H9 (cell line): ENCODE measurements around the gene GAMT. TPM values are rescaled to one million over a fixed set of nuclear protein-coding genes. Genes with fewer than 3 reads are reported as not detected.

Experiments used
- DNase-seq: peaks from one replicate; pipeline ENCODE4 v3.0.0-alpha.2; 2017
- H2AFZ ChIP-seq: one replicate; pipeline ENCODE4 v1.6.1; 2013; ENCODE audit warnings: mild to moderate bottlenecking, low read length, control low read depth, moderate library complexity
- H2AK5ac ChIP-seq: 2 replicates; pipeline ENCODE4 v1.6.1; 2013; ENCODE audit warnings: low read length, control low read depth, mixed read lengths; ENCODE audit not compliant: insufficient read length
- H2BK120ac ChIP-seq: one replicate; pipeline ENCODE4 v1.6.1; 2013; ENCODE audit warnings: low read depth, mild to moderate bottlenecking, low read length, control low read depth, inconsistent platforms; ENCODE audit not compliant: poor library complexity, severe bottlenecking
- H2BK12ac ChIP-seq: 2 replicates; pipeline ENCODE4 v1.6.1; 2013; ENCODE audit warnings: low read length, control low read depth, mixed read lengths, low read depth; ENCODE audit not compliant: insufficient read length
- H2BK15ac ChIP-seq: 2 replicates; pipeline ENCODE4 v1.6.1; 2013; ENCODE audit warnings: low read depth, low read length, control low read depth
- H2BK20ac ChIP-seq: one replicate; pipeline ENCODE4 v1.6.1; 2013; ENCODE audit warnings: low read depth, mild to moderate bottlenecking, low read length, control low read depth, inconsistent platforms; ENCODE audit not compliant: poor library complexity, severe bottlenecking
- H2BK5ac ChIP-seq: 2 replicates; pipeline ENCODE4 v1.6.1; 2013; ENCODE audit warnings: low read length, control low read depth, mixed read lengths; ENCODE audit not compliant: insufficient read length
- H3K14ac ChIP-seq: 2 replicates; pipeline ENCODE4 v1.6.1; 2013; ENCODE audit warnings: low read length, control low read depth; ENCODE audit not compliant: insufficient read depth
- H3K18ac ChIP-seq: 2 replicates; pipeline ENCODE4 v1.6.1; 2013; ENCODE audit warnings: low read depth, mild to moderate bottlenecking, mixed read lengths, low read length, control low read depth; ENCODE audit not compliant: insufficient read length
- H3K23ac ChIP-seq: 2 replicates; pipeline ENCODE4 v1.6.1; 2013; ENCODE audit warnings: low read length, control low read depth, mixed read lengths, low read depth; ENCODE audit not compliant: insufficient read length
- H3K23me2 ChIP-seq: 2 replicates; pipeline ENCODE4 v1.6.1; 2013; ENCODE audit warnings: low read depth, mild to moderate bottlenecking, mixed read lengths, low read length, control low read depth; ENCODE audit not compliant: insufficient read length, poor library complexity, severe bottlenecking
- H3K27ac ChIP-seq: 2 replicates; pipeline ENCODE4 v1.5.1; 2013; ENCODE audit warnings: low read length, control low read depth, mixed read lengths, low read depth; ENCODE audit not compliant: insufficient read length
- H3K27me3 ChIP-seq: 2 replicates; pipeline ENCODE4 v1.6.1; 2013; ENCODE audit warnings: low read length, control low read depth, inconsistent platforms; ENCODE audit not compliant: insufficient read depth
- H3K4ac ChIP-seq: 2 replicates; pipeline ENCODE4 v1.6.1; 2013; ENCODE audit warnings: low read depth, mild to moderate bottlenecking, control low read depth, inconsistent platforms, low read length, moderate library complexity
- H3K4me1 ChIP-seq: 2 replicates; pipeline ENCODE4 v1.6.1; 2013; ENCODE audit warnings: low read length, control low read depth, inconsistent platforms; ENCODE audit not compliant: insufficient read depth
- H3K4me2 ChIP-seq: 2 replicates; pipeline ENCODE4 v1.6.1; 2013; ENCODE audit warnings: low read length, control low read depth, mixed read lengths; ENCODE audit not compliant: insufficient read length, insufficient read depth
- H3K56ac ChIP-seq: 2 replicates; pipeline ENCODE4 v1.6.1; 2013; ENCODE audit warnings: low read depth, mild to moderate bottlenecking, mixed read lengths, low read length, control low read depth; ENCODE audit not compliant: insufficient read length
- H3K79me1 ChIP-seq: 2 replicates; pipeline ENCODE4 v1.6.1; 2013; ENCODE audit warnings: low read depth, mild to moderate bottlenecking, moderate library complexity, low read length, control low read depth, inconsistent platforms; ENCODE audit not compliant: insufficient read depth, poor library complexity, severe bottlenecking
- H3K79me2 ChIP-seq: 2 replicates; pipeline ENCODE4 v1.6.1; 2013; ENCODE audit warnings: low read length, control low read depth, inconsistent platforms; ENCODE audit not compliant: insufficient read depth
- H3K9ac ChIP-seq: 2 replicates; pipeline ENCODE4 v1.6.1; 2013; ENCODE audit warnings: low read length, control low read depth, mixed read lengths; ENCODE audit not compliant: insufficient read length; ENCODE audit errors: extremely low read depth
- H3K9me3 ChIP-seq: one replicate; pipeline ENCODE4 v1.6.1; 2013; ENCODE audit warnings: low read depth, low read length, inconsistent platforms; ENCODE audit not compliant: control insufficient read depth
- H3T11ph ChIP-seq: one replicate; pipeline ENCODE4 v1.6.1; 2013; ENCODE audit warnings: mild to moderate bottlenecking, low read length, control low read depth, inconsistent platforms
- H4K20me1 ChIP-seq: one replicate; pipeline ENCODE4 v1.6.1; 2013; ENCODE audit not compliant: control insufficient read depth, insufficient read length, insufficient read depth
- H4K5ac ChIP-seq: 2 replicates; pipeline ENCODE4 v1.6.1; 2013; ENCODE audit warnings: low read depth, mild to moderate bottlenecking, mixed read lengths, low read length, control low read depth; ENCODE audit not compliant: insufficient read length
- H4K8ac ChIP-seq: replicated peaks from 2 replicates; pipeline ENCODE4 v1.6.1; 2013; ENCODE audit warnings: low read length, control low read depth, mixed read lengths, low read depth; ENCODE audit not compliant: insufficient read length
- H4K91ac ChIP-seq: 2 replicates; pipeline ENCODE4 v1.6.1; 2013; ENCODE audit warnings: low read depth, mild to moderate bottlenecking, moderate library complexity, mixed read lengths, low read length, control low read depth; ENCODE audit not compliant: insufficient read length
- H3K27ac Mint-ChIP-seq, 3 experiments: 2 replicates in 2 of 3; 3 replicates in 1 of 3; pipeline ENCODE4 v1.8.0; 2020 to 2021; ENCODE audit warnings: mixed read lengths in 3 of 3, mild to moderate bottlenecking in 1 of 3, moderate library complexity in 1 of 3
- H3K27me3 Mint-ChIP-seq: 2 replicates; pipeline ENCODE4 v1.8.0; 2021; ENCODE audit warnings: low read depth, mild to moderate bottlenecking, moderate library complexity, mixed read lengths
- H3K36me3 Mint-ChIP-seq, 3 experiments: 2 replicates in 2 of 3; 3 replicates in 1 of 3; pipeline ENCODE4 v1.8.0; 2020 to 2021; ENCODE audit warnings: low read depth in 3 of 3, mixed read lengths in 3 of 3; ENCODE audit not compliant: insufficient read depth in 1 of 3
- H3K4me1 Mint-ChIP-seq, 2 experiments: 2 replicates each; pipeline ENCODE4 v1.8.0; 2020; ENCODE audit warnings: mixed read lengths in 2 of 2
- H3K4me3 Mint-ChIP-seq, 2 experiments: 2 replicates in 1 of 2; 3 replicates in 1 of 2; pipeline ENCODE4 v1.8.0; 2020 to 2021; ENCODE audit warnings: mild to moderate bottlenecking in 2 of 2, mixed read lengths in 2 of 2, moderate library complexity in 1 of 2
- H3K9me3 Mint-ChIP-seq, 2 experiments: 2 replicates in 1 of 2; 3 replicates in 1 of 2; pipeline ENCODE4 v1.8.0; 2020; ENCODE audit warnings: mild to moderate bottlenecking in 2 of 2, mixed read lengths in 2 of 2, moderate library complexity in 1 of 2
- WGBS: extraction: QIAGEN DNeasy Blood & Tissue Kit; methylation state at CpG from one replicate; pipeline ENCODE4 v1.1.7; 2013; ENCODE audit warnings: missing lambda C conversion rate, low lambda C conversion rate, mixed read lengths; ENCODE audit not compliant: insufficient read length; ENCODE audit errors: extremely low coverage; 5-methylcytosine and 5-hydroxymethylcytosine counted together
- total RNA-seq: library from RNA; stranded (reverse); gene quantifications from 2 replicates; pipeline ENCODE4 v1.2.1, GENCODE V29; 2021
- TF ChIP-seq, protein P1 (sequence below): fragments of 200-600 bp; sonication (generic); conservative IDR thresholded peaks from 3 replicates; pipeline ENCODE4 v1.8.0; 2021; ENCODE audit warnings: antibody characterized with exemption, mild to moderate bottlenecking

The GAMT gene
- total RNA-seq, 1 experiment from 2014 or later: 26.6 TPM

DNA sequence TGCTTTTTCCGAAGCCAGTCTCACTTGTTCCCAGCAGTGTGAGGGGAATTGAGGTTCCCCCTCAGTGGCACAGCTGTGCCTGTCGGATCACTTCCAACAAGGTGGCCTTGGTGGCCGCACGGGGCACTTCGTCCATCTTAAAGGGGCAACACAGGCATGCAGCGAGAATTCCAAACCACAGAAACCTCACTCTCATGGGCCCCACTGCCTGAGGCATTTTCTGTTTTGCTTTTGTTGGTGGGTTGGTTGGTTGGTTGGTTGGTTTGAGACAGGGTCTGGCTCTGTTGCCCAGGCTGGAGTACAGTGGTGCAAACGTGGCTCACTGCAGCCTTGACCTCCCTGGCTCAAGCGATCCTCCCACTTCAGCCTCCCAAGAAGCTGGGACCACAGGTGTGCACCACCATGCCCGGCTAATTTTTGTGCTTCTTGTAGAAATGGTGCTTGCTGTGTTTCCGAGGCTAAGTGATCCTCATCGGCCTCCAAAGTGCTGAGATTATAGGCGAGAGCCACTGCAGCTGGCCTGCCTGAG, 21.3 kb downstream of the GAMT start:
- H2AFZ ChIP-seq: no peak overlapping the region
- H3K18ac ChIP-seq: no peak overlapping the region
- H3K56ac ChIP-seq: no peak overlapping the region
- H4K91ac ChIP-seq: no peak overlapping the region
- no peak overlapping the region for H4K5ac ChIP-seq
- peaks cover 3% of the 10 kb centered on the region for H3K27me3 Mint-ChIP-seq
- H4K20me1 ChIP-seq: no peaks in the 10 kb centered on the region
- H2BK120ac ChIP-seq: no peak overlapping the region
- H3K4me3 Mint-ChIP-seq: no peak overlapping the region; a peak in 1 of 5 replicates
- H3K27ac ChIP-seq: no peak overlapping the region
- no peaks in the 10 kb centered on the region for H3K4me1 ChIP-seq
- H3K23ac ChIP-seq: no peak overlapping the region
- H3K4me1 Mint-ChIP-seq: peaks cover 13 to 20% of the 10 kb centered on the region in 2 experiments
- H3K27ac Mint-ChIP-seq: no peak overlapping the region
- H3K4ac ChIP-seq: no peak overlapping the region
- no peak overlapping the region for H2BK12ac ChIP-seq
- peaks cover 6% of the 10 kb centered on the region for H3K23me2 ChIP-seq
- peaks cover 3% of the 10 kb centered on the region; the same call in 1 of the 2 replicates for H3K79me2 ChIP-seq
- peaks cover 2% of the 10 kb centered on the region for H3K79me1 ChIP-seq
- H2BK5ac ChIP-seq: no peak overlapping the region
- H3K9ac ChIP-seq: no peak overlapping the region
- H4K8ac ChIP-seq: no peak overlapping the region
- no peak overlapping the region for H2BK15ac ChIP-seq
- no CpG with 5 or more reads among the region's 12 CpGs for WGBS
- DNase-seq: no peak
- H3T11ph ChIP-seq: no peak overlapping the region
- peaks cover 10 to 20% (median 11%) of the 10 kb centered on the region in 3 experiments for H3K36me3 Mint-ChIP-seq
- no peak overlapping the region for H2BK20ac ChIP-seq
- H3K9me3 ChIP-seq: no peaks in the 10 kb centered on the region
- no peak overlapping the region; the same call in 1 of the 2 replicates for H3K14ac ChIP-seq
- H3K27me3 ChIP-seq: no peaks in the 10 kb centered on the region
- no peak overlapping the region for H2AK5ac ChIP-seq
- H3K9me3 Mint-ChIP-seq: peaks cover 3 to 5% of the 10 kb centered on the region in 2 experiments; a peak in 2 of 5 replicates
- TF ChIP-seq, protein P1, sequence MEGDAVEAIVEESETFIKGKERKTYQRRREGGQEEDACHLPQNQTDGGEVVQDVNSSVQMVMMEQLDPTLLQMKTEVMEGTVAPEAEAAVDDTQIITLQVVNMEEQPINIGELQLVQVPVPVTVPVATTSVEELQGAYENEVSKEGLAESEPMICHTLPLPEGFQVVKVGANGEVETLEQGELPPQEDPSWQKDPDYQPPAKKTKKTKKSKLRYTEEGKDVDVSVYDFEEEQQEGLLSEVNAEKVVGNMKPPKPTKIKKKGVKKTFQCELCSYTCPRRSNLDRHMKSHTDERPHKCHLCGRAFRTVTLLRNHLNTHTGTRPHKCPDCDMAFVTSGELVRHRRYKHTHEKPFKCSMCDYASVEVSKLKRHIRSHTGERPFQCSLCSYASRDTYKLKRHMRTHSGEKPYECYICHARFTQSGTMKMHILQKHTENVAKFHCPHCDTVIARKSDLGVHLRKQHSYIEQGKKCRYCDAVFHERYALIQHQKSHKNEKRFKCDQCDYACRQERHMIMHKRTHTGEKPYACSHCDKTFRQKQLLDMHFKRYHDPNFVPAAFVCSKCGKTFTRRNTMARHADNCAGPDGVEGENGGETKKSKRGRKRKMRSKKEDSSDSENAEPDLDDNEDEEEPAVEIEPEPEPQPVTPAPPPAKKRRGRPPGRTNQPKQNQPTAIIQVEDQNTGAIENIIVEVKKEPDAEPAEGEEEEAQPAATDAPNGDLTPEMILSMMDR: no peak
- H3K4me2 ChIP-seq: no peak overlapping the region
